Smooth muscle cell (in vitro differentiated cells): ENCODE measurements around the gene CEP131. TPM values are rescaled to one million over a fixed set of nuclear protein-coding genes. Genes with fewer than 3 reads are reported as not detected.
"Not testable (repeated sequence)": the region's sequence is repeated elsewhere in the genome, so short reads cannot be mapped to it uniquely, and the experiment has no call there.

ENCODE experiments used
- DNase-seq: peaks from one replicate; lab custom pipeline; 2025; ENCODE audit not compliant: unreplicated experiment; lab: John Stamatoyannopoulos, UW
- H2AFZ ChIP-seq: fragments of 200-600 bp; sonication (generic); 2 replicates; pipeline ENCODE4 v1.6.0; 2016; ENCODE audit warnings: antibody characterized with exemption, low read depth, mild to moderate bottlenecking
- H3F3A ChIP-seq: fragments of 200-600 bp; sonication (generic); 2 replicates; pipeline ENCODE4 v1.6.0; 2017; ENCODE audit warnings: antibody characterized with exemption, low read depth
- H3K27ac ChIP-seq: fragments of 200-600 bp; sonication (generic); 2 replicates; pipeline ENCODE4 v1.5.1; 2016; ENCODE audit warnings: low read depth, mild to moderate bottlenecking
- H3K27me3 ChIP-seq: fragments of 200-600 bp; sonication (generic); 2 replicates; pipeline ENCODE4 v1.6.1; 2016; ENCODE audit warnings: low read depth, mild to moderate bottlenecking
- H3K36me3 ChIP-seq: fragments of 200-600 bp; sonication (generic); 2 replicates; pipeline ENCODE4 v1.5.1; 2016; ENCODE audit warnings: low read depth
- H3K4me1 ChIP-seq: fragments of 200-600 bp; sonication (generic); 2 replicates; pipeline ENCODE4 v1.5.1; 2016; ENCODE audit warnings: low read depth
- H3K4me2 ChIP-seq: fragments of 200-600 bp; sonication (generic); 2 replicates; pipeline ENCODE4 v1.6.0; 2016; ENCODE audit warnings: mild to moderate bottlenecking
- H3K4me3 ChIP-seq: fragments of 200-600 bp; sonication (generic); 2 replicates; pipeline ENCODE4 v1.5.1; 2016; ENCODE audit warnings: mild to moderate bottlenecking
- H3K79me2 ChIP-seq: fragments of 200-600 bp; sonication (generic); 2 replicates; pipeline ENCODE4 v1.6.0; 2016; ENCODE audit warnings: low read depth, mild to moderate bottlenecking
- H3K9ac ChIP-seq: fragments of 200-600 bp; sonication (generic); 2 replicates; pipeline ENCODE4 v1.6.0; 2016; ENCODE audit warnings: low read depth
- H3K9me3 ChIP-seq: fragments of 200-600 bp; sonication (generic); replicated peaks from 2 replicates; pipeline ENCODE4 v1.5.1; 2016; ENCODE audit warnings: low read depth
- H4K20me1 ChIP-seq: fragments of 200-600 bp; sonication (generic); 2 replicates; pipeline ENCODE4 v1.6.0; 2016; ENCODE audit warnings: low read depth
- CTCF ChIP-seq: fragments of 200-600 bp; sonication (generic); IDR thresholded peaks from 2 replicates; pipeline ENCODE4 v1.5.1; 2017; ENCODE audit warnings: borderline replicate concordance, mild to moderate bottlenecking, antibody characterized with exemption; ENCODE audit not compliant: insufficient read depth, poor library complexity, severe bottlenecking
- WGBS: methylation state at CpG from one replicate; pipeline ENCODE4 v1.1.7; 2016; ENCODE audit warnings: low lambda C conversion rate; 5-methylcytosine and 5-hydroxymethylcytosine counted together
- polyA plus RNA-seq: library from polyadenylated mRNA; unstranded; fragments of >200 nt; fragmentation: Nextera tagmentation; extraction: Ambion mirVana; gene quantifications from 2 replicates; pipeline ENCODE4 v1.2.1, GENCODE V29; 2016
- total RNA-seq: library from RNA; depleted of rRNA; stranded (reverse); fragments of >200 nt; gene quantifications from 2 replicates; pipeline ENCODE4 v1.2.3, GENCODE V29; 2014

CEP131 gene
- total and polyA plus RNA-seq, 2 experiments from 2014 or later: 3.0 to 13.4 TPM

GRCh38 chr17:81147701-81148100 lies 75.1 kb downstream of the CEP131 start:
- no peaks in the 10 kb centered on the region for H3K79me2 ChIP-seq
- H3K36me3 ChIP-seq: no peaks in the 10 kb centered on the region
- WGBS: 93% methylated on average over 10 of the region's 10 CpGs
- no peak overlapping the region for H3K4me2 ChIP-seq
- H3K27me3 ChIP-seq: no peaks in the 10 kb centered on the region
- H3K9me3 ChIP-seq: no peaks in the 10 kb centered on the region
- no peaks in the 10 kb centered on the region for H3K4me1 ChIP-seq
- H3K9ac ChIP-seq: no peak overlapping the region
- no peaks in the 10 kb centered on the region for H3F3A ChIP-seq
- no peak for TF ChIP-seq CTCF
- no peak for DNase-seq
- no peaks in the 10 kb centered on the region for H4K20me1 ChIP-seq
- no peak overlapping the region for H2AFZ ChIP-seq
- H3K27ac ChIP-seq: no peak overlapping the region
- no peak overlapping the region for H3K4me3 ChIP-seq

DNA sequence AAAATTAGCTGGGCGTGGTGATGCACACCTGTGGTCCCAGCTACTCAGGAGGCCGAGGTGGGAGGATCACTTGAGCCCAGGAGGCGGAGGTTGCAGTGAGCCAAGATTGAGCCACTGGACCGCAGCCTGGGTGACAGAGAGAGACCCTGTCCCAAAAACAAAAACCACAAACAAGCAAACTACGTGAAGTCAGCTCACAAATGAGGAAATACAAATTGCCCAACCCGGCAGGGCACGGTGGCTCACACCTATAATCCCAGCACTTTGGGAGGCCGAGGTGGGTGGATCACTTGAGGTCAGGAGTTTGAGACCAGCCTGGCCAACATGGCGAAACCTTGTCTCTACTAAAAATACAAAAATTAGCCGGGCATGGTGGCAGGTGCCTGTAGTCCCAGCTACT lies 76.6 kb downstream of the CEP131 start:
- not testable (repeated sequence) for H4K20me1 ChIP-seq, H3K4me2 ChIP-seq, H3K9me3 ChIP-seq, H2AFZ ChIP-seq, H3K4me3 ChIP-seq, H3K27ac ChIP-seq, H3K4me1 ChIP-seq, H3K27me3 ChIP-seq, H3K9ac ChIP-seq, H3K79me2 ChIP-seq, H3F3A ChIP-seq, H3K36me3 ChIP-seq, DNase-seq
- 95% methylated on average over 10 of the region's 10 CpGs for WGBS

DNA sequence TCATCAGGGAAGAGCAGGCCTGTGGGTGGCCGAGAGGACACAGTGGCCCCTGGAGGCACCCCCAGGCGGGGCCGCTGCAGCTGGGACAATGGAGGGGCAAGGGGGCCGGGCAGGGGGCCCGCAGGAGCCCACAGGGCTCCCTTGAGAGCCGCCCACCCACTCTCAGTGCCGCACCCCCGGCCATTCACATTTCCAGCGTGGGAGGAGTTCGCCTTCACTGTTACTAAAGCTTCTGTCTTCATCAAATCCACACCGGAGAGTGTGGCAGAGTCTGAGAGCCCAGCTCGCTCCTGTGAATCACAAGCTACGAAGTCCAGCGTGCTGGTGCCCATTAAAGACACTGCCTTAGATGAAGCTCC lies 78.4 kb downstream of the CEP131 start:
- no peak for TF ChIP-seq CTCF
- Histone ChIP-seq H3K4me3 (no peak overlapping the region), H3K4me2 (no peak overlapping the region), H3F3A (no peaks in the 10 kb centered on the region), H3K79me2 (no peaks in the 10 kb centered on the region), H3K36me3 (no peaks in the 10 kb centered on the region), H3K4me1 (no peaks in the 10 kb centered on the region), H3K27me3 (no peaks in the 10 kb centered on the region), H2AFZ (no peak overlapping the region), H3K9ac (no peak overlapping the region), H3K27ac (no peak overlapping the region), H4K20me1 (no peaks in the 10 kb centered on the region), H3K9me3 (no peaks in the 10 kb centered on the region)
- 90% methylated on average over 12 of the region's 14 CpGs for WGBS
- no peak for DNase-seq

DNA sequence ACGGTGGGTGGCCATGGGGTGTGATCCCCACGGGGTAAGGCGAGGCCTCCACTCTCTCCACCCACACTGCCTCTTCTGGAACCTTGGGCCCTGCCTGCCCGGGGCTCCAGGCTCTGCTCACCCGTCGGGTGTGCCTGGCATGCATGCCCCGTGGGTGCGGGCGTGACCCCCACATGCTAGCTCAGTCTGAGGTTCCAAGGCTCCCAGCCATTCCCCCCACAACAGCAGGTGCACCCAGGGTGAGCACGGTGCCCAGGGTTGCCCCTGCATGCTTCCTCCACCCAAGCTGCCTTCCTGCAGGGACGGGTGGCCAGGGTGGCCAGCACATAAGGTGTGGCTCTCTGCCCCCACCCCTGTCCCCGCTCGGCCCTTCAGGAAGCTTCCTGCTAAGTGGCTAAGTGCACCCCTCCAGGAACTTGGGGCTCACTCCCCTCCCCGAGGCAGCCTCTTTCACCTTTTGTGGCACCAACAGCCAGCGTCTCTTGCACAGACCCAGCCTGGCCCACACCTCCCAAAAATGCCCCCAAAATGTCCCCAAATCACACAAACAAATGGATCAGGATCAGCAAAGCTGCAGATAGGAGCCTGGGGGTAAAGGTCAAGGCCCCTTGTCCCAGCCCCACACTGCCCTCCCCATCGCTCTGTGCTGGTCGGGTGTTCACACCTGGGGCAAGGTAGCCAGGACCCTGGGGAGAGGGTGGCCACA lies 78.9 kb downstream of the CEP131 start:
- TF ChIP-seq CTCF: no peak
- no peaks in the 10 kb centered on the region for H3K9me3 ChIP-seq
- H3K27ac ChIP-seq: no peak overlapping the region
- no peaks in the 10 kb centered on the region for H3K79me2 ChIP-seq
- H3K4me3 ChIP-seq: no peak overlapping the region
- H3K4me2 ChIP-seq: no peak overlapping the region
- H3K9ac ChIP-seq: no peak overlapping the region
- no peaks in the 10 kb centered on the region for H4K20me1 ChIP-seq
- H2AFZ ChIP-seq: no peak overlapping the region
- H3K27me3 ChIP-seq: no peaks in the 10 kb centered on the region
- WGBS: 96% methylated on average over 17 of the region's 17 CpGs
- H3F3A ChIP-seq: no peaks in the 10 kb centered on the region
- no peak for DNase-seq
- H3K4me1 ChIP-seq: no peaks in the 10 kb centered on the region
- no peaks in the 10 kb centered on the region for H3K36me3 ChIP-seq
